ENCODE data around the gene ZFAND4.
"Not testable (repeated sequence)": the region's sequence is repeated elsewhere in the genome, so short reads cannot be mapped to it uniquely, and the experiment has no call there.

ZFAND4 gene

DNA sequence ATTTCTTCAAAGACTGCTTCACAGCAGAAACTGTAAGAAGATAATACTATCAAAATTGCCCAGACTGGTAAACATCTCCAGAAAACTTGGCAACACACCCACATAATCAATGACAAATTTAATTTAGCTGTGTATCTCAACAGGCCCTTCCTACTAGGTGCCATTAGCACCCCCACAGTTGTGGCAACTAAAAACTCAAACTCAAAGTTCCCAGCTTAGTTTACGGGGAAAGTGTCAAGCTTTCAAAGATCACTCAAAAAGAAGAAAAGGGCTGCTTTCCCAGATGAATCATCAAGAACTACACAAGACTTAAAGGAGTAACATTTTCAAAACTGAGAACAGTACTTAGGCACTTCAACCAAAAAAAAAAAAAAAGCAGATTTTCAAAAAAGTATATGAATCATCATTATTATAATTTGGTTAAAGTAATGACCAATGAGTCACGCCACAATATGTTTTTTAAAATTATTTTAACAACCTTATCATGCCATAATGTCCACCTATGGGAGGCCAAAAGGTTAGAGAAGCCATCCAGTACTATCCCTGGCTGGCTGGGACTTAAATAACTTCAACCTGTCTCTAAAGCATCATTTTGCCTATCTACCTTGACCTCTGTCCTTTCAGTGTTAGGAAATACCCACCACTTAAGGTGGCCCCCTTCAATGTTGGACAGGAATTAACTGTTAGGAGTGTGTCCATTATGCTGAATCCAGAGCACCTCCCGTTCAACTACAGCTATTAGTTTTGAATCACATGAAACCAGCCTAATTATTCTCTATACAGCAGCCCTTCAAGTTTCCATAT, 90.8 kb downstream of the ZFAND4 start:
- TF ChIP-seq, protein P1, sequence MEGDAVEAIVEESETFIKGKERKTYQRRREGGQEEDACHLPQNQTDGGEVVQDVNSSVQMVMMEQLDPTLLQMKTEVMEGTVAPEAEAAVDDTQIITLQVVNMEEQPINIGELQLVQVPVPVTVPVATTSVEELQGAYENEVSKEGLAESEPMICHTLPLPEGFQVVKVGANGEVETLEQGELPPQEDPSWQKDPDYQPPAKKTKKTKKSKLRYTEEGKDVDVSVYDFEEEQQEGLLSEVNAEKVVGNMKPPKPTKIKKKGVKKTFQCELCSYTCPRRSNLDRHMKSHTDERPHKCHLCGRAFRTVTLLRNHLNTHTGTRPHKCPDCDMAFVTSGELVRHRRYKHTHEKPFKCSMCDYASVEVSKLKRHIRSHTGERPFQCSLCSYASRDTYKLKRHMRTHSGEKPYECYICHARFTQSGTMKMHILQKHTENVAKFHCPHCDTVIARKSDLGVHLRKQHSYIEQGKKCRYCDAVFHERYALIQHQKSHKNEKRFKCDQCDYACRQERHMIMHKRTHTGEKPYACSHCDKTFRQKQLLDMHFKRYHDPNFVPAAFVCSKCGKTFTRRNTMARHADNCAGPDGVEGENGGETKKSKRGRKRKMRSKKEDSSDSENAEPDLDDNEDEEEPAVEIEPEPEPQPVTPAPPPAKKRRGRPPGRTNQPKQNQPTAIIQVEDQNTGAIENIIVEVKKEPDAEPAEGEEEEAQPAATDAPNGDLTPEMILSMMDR (IDR thresholded peaks at IDR 0.05; ENCODE audit: low read depth, low read length, missing control alignments) = no peak
- no peak for DNase-seq (ENCODE audit: low read depth)
- no peak overlapping the region for H3K4me3 ChIP-seq (ENCODE audit: low read depth, low read length)

DNA sequence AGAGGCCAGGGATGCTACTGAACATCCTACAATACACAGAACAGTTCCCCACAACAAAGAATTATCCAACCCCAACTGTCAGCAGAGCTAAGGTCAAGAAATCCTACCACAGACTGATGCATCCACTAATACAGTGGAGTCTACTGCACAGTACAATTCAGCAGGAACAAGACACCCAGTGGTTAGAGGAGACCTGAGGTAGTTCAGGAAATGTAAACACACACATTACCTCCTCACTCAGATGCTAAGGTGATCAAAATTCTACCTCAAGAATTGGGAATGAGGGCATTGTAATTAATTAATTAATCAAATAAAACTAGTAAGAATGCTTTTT, 91.4 kb downstream of the ZFAND4 start:
- TF ChIP-seq, protein P1 (IDR thresholded peaks at IDR 0.05; ENCODE audit: low read depth, low read length, missing control alignments) = no peak
- peak overlapping the region; percentile 48; the same call in 1 of the 2 replicates for H3K4me3 ChIP-seq (ENCODE audit: low read depth, low read length)
- no peak for DNase-seq (ENCODE audit: low read depth)

DNA sequence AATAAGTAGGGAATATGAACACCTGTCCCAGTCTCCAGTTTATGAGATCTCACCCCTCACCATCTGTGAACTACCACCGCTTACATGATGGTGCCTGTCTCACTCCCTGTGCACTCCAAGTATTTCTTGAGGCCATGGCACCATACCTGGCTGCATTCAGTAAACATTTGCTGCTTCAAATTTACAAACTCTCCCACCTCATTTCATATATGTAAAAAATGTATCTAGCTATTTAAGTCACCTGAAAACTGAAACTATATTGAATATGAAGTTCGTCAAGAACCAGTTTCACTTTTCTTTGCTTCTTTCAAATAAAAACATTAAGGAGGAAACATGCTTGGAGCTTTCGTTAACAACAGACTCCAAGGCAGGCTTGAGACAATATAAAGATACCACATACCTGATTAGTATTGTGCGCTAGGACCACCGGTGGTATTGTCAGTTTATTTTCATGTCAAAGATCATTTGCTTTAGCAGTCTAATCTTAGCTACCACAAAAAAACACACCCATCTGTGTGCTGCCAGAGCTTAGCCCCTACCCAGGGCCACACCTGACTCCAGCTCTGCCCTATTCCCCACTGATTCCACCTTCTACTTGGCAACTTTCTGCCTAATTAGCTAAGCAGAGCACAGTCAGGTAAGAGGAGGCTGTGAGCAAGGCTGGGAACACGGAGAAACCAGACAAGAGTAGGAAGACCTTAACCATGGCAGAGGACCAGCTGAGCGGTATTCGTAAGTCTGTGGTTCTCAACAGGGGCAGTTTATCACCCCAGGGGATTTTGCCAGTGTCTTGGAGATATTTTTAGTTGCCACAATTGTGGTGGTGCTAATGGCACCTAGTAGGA, 92.0 kb downstream of the ZFAND4 start:
- peak overlapping the region; percentile 48 for H3K4me3 ChIP-seq (ENCODE audit: low read depth, low read length)
- DNase-seq (ENCODE audit: low read depth) = no peak
- TF ChIP-seq, protein P1 (IDR thresholded peaks at IDR 0.05; ENCODE audit: low read depth, low read length, missing control alignments) = no peak

DNA sequence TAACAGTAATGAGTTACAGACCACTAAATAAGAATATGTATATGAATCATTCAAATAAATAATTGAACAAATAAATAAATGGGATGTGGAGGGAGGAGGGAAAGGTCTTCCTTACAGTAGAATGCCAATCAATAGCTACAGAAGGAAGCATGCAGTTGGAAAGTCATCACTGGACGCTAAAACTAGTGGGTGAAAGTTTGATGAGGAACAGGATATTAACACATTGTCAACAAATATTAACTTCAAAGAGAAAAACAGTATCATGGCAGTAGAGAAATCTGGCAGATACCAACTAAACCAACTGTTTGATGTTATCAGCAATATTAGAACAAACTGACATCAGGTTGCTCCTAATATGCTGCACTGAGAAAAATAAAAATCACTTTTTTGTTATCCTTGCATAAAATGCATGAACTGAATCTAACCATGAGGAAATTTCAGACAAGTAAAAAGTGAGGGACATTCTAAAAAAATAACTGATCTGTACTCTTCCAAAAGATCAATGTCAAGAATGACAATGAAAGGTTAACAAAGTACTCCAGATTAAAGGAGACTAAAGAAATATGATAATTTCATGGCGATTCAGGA, 94.1 kb downstream of the ZFAND4 start:
- DNase-seq (ENCODE audit: low read depth) = no peak
- H3K4me3 ChIP-seq (ENCODE audit: low read depth, low read length) = no peak overlapping the region
- TF ChIP-seq, protein P1 (IDR thresholded peaks at IDR 0.05; ENCODE audit: low read depth, low read length, missing control alignments) = no peak

DNA sequence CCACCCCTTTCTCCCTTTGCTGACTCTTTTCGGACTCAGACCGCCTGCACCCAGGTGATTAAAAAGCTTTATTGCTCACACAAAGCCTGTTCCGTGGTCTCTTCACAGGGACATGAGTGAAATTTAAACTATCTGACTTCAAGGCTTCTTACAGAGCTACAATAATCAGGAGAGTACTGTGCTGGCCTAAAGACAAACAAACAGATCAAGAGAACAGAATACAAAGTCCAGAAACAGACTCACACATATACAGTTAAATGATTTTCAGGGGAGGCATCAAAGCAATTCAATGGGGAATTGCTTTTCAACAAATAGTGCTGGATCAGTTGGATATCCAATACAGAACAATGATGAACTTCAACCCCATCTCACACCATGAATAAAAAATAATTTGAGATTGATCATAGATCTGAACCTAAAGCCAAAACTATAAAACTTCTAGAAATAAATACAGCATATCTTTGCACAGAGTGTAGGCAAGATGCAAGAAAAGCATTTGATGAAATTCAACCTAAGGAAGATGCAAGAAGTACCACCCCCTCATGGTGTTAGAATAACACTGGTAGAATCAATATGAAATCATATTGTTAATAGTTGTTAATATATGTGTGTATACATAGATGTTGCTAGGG, 96.5 kb downstream of the ZFAND4 start:
- TF ChIP-seq, protein P1 (IDR thresholded peaks at IDR 0.05; ENCODE audit: low read depth, low read length, missing control alignments) = no peak
- no peak overlapping the region for H3K4me3 ChIP-seq (ENCODE audit: low read depth, low read length)
- no peak for DNase-seq (ENCODE audit: low read depth)

DNA sequence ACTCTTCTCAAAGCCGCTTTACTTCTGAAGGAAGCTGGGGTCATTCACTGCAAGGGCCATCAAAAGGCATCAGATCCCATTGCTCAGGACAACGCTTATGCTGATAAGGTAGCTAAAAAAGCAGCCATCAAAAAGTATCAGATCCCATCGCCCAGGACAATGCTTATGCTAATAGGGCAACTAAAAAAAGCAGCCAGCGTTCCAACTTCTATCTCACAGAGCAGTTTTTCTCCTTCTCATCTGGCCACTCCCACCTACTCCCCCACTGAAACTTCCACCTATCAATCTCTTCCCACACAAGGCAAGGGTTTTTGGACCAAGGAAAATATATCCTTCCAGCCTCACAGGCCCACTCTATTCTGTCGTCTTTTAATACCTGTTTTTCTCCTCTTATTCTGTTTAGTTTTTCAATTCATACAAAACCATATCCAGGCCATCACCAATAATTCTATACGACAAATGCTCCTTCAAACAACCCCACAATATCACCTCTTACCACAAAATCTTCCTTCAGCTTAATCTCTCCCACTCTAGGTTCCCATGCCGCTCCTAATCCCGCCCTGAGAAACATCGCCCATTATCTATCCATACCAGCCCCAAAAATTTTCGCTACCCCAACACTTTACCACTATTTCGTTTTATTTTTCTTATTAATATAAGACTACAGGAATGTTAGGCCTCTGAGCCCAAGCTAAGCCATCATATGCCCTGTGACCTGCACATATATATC, 97.4 kb downstream of the ZFAND4 start:
- H3K4me3 ChIP-seq (ENCODE audit: low read depth, low read length); DNase-seq (ENCODE audit: low read depth): not testable (repeated sequence)

Data from GM12864 (cell line).